WI38 (cell line): ENCODE results near the gene EPB41L1.

Source experiments
- H3K4me3 ChIP-seq: 2 replicates; pipeline ENCODE4 v1.5.1; 2011; ENCODE audit warnings: low read depth, mild to moderate bottlenecking, control low read depth, low read length
- TF ChIP-seq, protein P1 (sequence below): IDR thresholded peaks from 2 replicates; pipeline ENCODE4 v1.5.1; 2012; ENCODE audit warnings: low read depth, mild to moderate bottlenecking, control low read depth, low read length

Gene EPB41L1

DNA sequence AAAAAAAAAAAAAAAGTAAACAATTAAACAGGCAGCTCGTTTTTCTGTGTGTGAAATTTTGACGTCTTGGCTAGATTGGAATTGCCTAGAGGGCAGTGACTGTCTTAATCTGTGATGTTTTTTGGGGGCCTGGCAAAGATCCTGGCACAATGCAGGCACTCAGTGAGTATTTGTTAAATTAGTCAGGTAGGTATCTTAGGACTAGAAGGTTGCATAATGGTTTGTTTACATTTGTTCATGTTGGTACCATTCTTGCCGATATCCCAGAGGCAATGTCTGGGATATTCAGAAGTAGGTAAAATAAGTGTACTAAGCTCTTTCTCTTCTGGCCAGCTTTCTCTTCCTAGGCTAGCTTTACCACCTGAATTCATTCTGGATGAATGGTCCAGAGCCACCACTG is 84.2 kb downstream of the EPB41L1 start:
- TF ChIP-seq, protein P1, sequence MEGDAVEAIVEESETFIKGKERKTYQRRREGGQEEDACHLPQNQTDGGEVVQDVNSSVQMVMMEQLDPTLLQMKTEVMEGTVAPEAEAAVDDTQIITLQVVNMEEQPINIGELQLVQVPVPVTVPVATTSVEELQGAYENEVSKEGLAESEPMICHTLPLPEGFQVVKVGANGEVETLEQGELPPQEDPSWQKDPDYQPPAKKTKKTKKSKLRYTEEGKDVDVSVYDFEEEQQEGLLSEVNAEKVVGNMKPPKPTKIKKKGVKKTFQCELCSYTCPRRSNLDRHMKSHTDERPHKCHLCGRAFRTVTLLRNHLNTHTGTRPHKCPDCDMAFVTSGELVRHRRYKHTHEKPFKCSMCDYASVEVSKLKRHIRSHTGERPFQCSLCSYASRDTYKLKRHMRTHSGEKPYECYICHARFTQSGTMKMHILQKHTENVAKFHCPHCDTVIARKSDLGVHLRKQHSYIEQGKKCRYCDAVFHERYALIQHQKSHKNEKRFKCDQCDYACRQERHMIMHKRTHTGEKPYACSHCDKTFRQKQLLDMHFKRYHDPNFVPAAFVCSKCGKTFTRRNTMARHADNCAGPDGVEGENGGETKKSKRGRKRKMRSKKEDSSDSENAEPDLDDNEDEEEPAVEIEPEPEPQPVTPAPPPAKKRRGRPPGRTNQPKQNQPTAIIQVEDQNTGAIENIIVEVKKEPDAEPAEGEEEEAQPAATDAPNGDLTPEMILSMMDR = no peak
- no peak overlapping the region for H3K4me3 ChIP-seq

GRCh38 chr20:36240076-36240475 is 85.5 kb downstream of the EPB41L1 start:
- H3K4me3 ChIP-seq = no peak overlapping the region
- TF ChIP-seq, protein P1 = no peak

- TF ChIP-seq, protein P1 = no peak
- no peak overlapping the region for H3K4me3 ChIP-seq
Measured at GRCh38 chr20:36241678-36242077, 87.1 kb downstream of the EPB41L1 start.

GRCh38 chr20:36243726-36244125 is 89.2 kb downstream of the EPB41L1 start:
- H3K4me3 ChIP-seq = no peak overlapping the region
- TF ChIP-seq, protein P1 = no peak

GRCh38 chr20:36246401-36246800 is 91.9 kb downstream of the EPB41L1 start:
- TF ChIP-seq, protein P1 = no peak
- H3K4me3 ChIP-seq = no peak overlapping the region

DNA sequence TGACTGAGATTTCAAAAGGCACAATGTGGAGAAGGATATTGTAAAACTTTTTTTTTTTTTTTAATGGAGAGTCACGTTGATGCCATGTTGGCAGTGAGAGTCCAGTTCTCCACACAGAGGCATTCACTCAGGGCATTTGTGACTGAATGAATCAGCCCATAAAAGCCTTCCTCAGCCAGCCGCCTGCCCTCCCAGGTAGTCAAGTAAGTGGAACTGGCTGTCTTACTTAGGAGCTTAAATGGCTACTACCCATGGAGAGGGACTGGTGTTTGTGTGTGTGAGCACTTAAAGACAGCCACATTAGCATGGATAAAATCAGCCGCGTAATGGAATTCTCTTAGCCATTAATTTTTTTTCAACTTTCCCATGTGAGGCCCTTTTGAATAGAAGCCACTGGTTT is 94.3 kb downstream of the EPB41L1 start:
- TF ChIP-seq, protein P1 = no peak
- H3K4me3 ChIP-seq = no peak overlapping the region

DNA sequence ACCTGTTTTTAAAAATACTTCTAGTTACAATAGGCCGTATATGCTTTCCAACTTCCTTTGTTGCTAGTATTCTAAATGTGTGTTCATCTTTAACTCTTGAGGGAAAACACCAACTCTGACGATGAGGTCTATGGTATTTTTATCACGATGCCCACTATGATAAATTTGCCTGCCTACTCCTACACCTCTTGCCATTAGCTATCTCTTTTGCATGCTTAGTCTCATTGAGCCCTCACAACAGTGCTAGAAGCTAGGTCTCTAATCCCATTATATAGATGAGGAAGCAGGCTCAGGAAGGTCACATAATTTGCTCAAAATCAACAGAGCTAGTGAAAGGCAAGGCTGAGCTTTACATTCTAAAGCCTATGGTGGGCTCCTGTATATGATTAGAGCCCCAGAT is 94.9 kb downstream of the EPB41L1 start:
- H3K4me3 ChIP-seq = no peak overlapping the region

More for the DNA sequence above, 94.9 kb downstream of the EPB41L1 start:
- TF ChIP-seq, protein P1 = no peak
